CD4-positive, alpha-beta T cell (primary cell): ENCODE measurements around the gene TYSND1. TPM values are rescaled to one million over a fixed set of nuclear protein-coding genes. Genes with fewer than 3 reads are reported as not detected.

Experiments used
- ATAC-seq: fragments of 200-7000 bp; cut with Tn5 transposase; one replicate; pipeline ENCODE4 v1.10.0; 2022; ENCODE audit warnings: mild to moderate bottlenecking; ENCODE audit not compliant: poor library complexity
- CTCF ChIA-PET: fragments of 350-600 bp; sonication (Branson Sonifier 250); formaldehyde crosslinking; loops from one replicate; lab custom pipeline; 2021; ENCODE audit warnings: antibody characterized with exemption, inconsistent platforms; lab: Charles Lee
- POLR2A ChIA-PET: fragments of 350-600 bp; sonication (Branson Sonifier 250); formaldehyde crosslinking; loops from one replicate; lab custom pipeline; 2021; ENCODE audit warnings: antibody characterized with exemption, inconsistent platforms; lab: Charles Lee
- DNase-seq, 14 experiments: peaks; one replicate each; pipeline ENCODE4 v3.0.0-alpha.2; 2013 to 2020; ENCODE audit warnings: mixed read lengths in 2 of 14
- H3K27ac ChIP-seq, 2 donors: one replicate each; pipeline versions ENCODE4 v1.5.1 to v1.7.0; 2013; ENCODE audit warnings: low read length in 2 of 2, low read depth in 1 of 2, mild to moderate bottlenecking in 1 of 2
- H3K27me3 ChIP-seq, 2 experiments: 1 replicate in 1 of 2; 2 replicates in 1 of 2; pipeline versions ENCODE4 v1.6.1 to v1.7.0; 2013; ENCODE audit warnings: low read length in 2 of 2, control low read depth in 1 of 2, mild to moderate bottlenecking in 1 of 2, moderate library complexity in 1 of 2; ENCODE audit not compliant: insufficient read depth in 2 of 2, control insufficient read depth in 1 of 2
- H3K36me3 ChIP-seq: one replicate; pipeline ENCODE4 v1.6.1; 2013; ENCODE audit warnings: low read length, control low read depth; ENCODE audit not compliant: insufficient read depth
- H3K4me1 ChIP-seq: one replicate; pipeline ENCODE4 v1.6.1; 2013; ENCODE audit warnings: low read length, control low read depth; ENCODE audit not compliant: insufficient read depth
- H3K4me3 ChIP-seq: one replicate; pipeline ENCODE4 v1.5.1; 2013; ENCODE audit warnings: mild to moderate bottlenecking, low read length, moderate library complexity
- H3K9me3 ChIP-seq, 2 experiments: 1 replicate in 1 of 2; 2 replicates in 1 of 2; pipeline versions ENCODE4 v1.6.1 to v1.7.0; 2013; ENCODE audit warnings: low read length in 2 of 2, mild to moderate bottlenecking in 2 of 2, control low read depth in 1 of 2, moderate library complexity in 1 of 2; ENCODE audit not compliant: control insufficient read depth in 1 of 2, insufficient read depth in 1 of 2
- H3K27ac Mint-ChIP-seq: one replicate; pipeline ENCODE4 v1.8.0; 2020; ENCODE audit warnings: mixed read lengths
- H3K27me3 Mint-ChIP-seq: one replicate; pipeline ENCODE4 v1.8.0; 2021; ENCODE audit warnings: mixed read lengths
- H3K36me3 Mint-ChIP-seq: one replicate; pipeline ENCODE4 v1.8.0; 2021; ENCODE audit warnings: low read depth, mixed read lengths
- H3K4me1 Mint-ChIP-seq: one replicate; pipeline ENCODE4 v1.8.0; 2021; ENCODE audit warnings: low read depth, mixed read lengths
- H3K4me3 Mint-ChIP-seq: one replicate; pipeline ENCODE4 v1.8.0; 2020; ENCODE audit warnings: mild to moderate bottlenecking, mixed read lengths
- H3K9me3 Mint-ChIP-seq: one replicate; pipeline ENCODE4 v1.8.0; 2020; ENCODE audit warnings: mixed read lengths
- CTCF ChIP-seq: fragments of 200-600 bp; IDR thresholded peaks from one replicate; pipeline ENCODE4 v1.8.0; 2022; ENCODE audit warnings: antibody characterized with exemption, mild to moderate bottlenecking
- intact Hi-C, 2 experiments: fragments of 100-400 bp; cut with DNase I in 1 of 2; cut with micrococcal nuclease in 1 of 2; formaldehyde crosslinking; loops; one replicate each; pipeline versions ENCODE4 v1.15.1 to v1.9.0; 2023 to 2025; cut with DNase I, micrococcal nuclease
- total RNA-seq, 174 experiments: library from RNA in 2 of 174; stranded (reverse) in 2 of 174; gene quantifications; one replicate each; pipeline ENCODE4 v1.2.3 and lab custom pipeline; 2021 to 2026

Gene TYSND1
- total RNA-seq, 2 experiments from 2014 or later, result 12.6 to 13.0 TPM

DNA sequence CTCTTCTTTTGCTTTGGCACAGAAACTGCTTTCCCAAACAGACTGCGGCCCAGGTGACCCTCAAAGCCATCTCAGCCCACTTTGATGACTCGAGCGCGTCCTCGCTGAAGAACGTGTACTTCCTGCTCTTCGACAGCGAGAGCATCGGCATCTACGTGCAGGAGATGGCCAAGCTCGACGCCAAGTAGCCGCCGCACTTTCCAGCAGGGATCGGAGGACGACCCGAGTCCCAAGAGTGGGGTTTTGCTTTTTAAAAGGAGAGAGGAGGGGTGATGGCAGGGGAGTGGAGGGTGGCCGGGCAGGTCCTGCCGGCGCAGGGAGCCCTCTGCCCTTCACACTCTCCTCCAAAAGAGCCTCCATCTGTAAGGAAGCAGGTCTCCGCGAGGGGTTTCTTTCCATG is 35.0 kb downstream of the TYSND1 start:
- DNase-seq, result no peak
- H3K4me1 ChIP-seq, result peaks cover 7% of the 10 kb centered on the region

GRCh38 chr10:70109064-70109729 is 37.3 kb downstream of the TYSND1 start:
- POLR2A ChIA-PET, result interaction anchor here (2.3 kb wide), 1 partner anchor 17 kb away, joined by 5 read pairs; no protein-coding TSS in a partner anchor
- H3K27me3 ChIP-seq, result no peaks in the 10 kb centered on the region
- peaks cover 58% of the 10 kb centered on the region for H3K36me3 ChIP-seq
- Mint-ChIP-seq H3K4me1 (no peaks in the 10 kb centered on the region), H3K36me3 (peaks cover 63% of the 10 kb centered on the region), H3K27ac (no peak overlapping the region), H3K9me3 (no peaks in the 10 kb centered on the region), H3K27me3 (no peaks in the 10 kb centered on the region), H3K4me3 (no peak overlapping the region)
- ATAC-seq (no peak), DNase-seq (no peak)
- TF ChIP-seq CTCF, result no peak
- no peak overlapping the region for H3K27ac ChIP-seq
- H3K4me1 ChIP-seq, result no peaks in the 10 kb centered on the region
- intact Hi-C loops, result no loop called here
- CTCF ChIA-PET, result no interaction called here
- H3K4me3 ChIP-seq, result no peak overlapping the region
- H3K9me3 ChIP-seq, result no peaks in the 10 kb centered on the region

More for the DNA sequence above, 35.0 kb downstream of the TYSND1 start:
- Histone ChIP-seq H3K36me3 (peaks cover 49% of the 10 kb centered on the region), H3K9me3 (no peaks in the 10 kb centered on the region), H3K4me3 (no peak overlapping the region), H3K27me3 (no peaks in the 10 kb centered on the region), H3K27ac (no peak overlapping the region)
- Mint-ChIP-seq H3K9me3 (no peaks in the 10 kb centered on the region), H3K27me3 (no peaks in the 10 kb centered on the region), H3K4me1 (peaks cover 6% of the 10 kb centered on the region), H3K27ac (no peak overlapping the region), H3K36me3 (peaks cover 58% of the 10 kb centered on the region), H3K4me3 (no peak overlapping the region)
- POLR2A ChIA-PET, result interaction anchor here (2.3 kb wide), 1 partner anchor 19 kb away, joined by 5 read pairs; no protein-coding TSS in a partner anchor
- CTCF ChIA-PET, result no interaction called here
- no peak for ATAC-seq
- intact Hi-C loops, result loop anchor here in 1 of 2 experiments (10.0 kb wide), 1 partner anchor 253 kb away; no protein-coding TSS in a partner anchor
- TF ChIP-seq CTCF, result no peak

GRCh38 chr10:70106958-70107791 is 39.3 kb downstream of the TYSND1 start:
- no peak overlapping the region for H3K4me3 Mint-ChIP-seq
- ChIA-PET POLR2A (no interaction called here), CTCF (interaction anchor here (1.3 kb wide), 1 partner anchor 9 kb away, joined by 5 read pairs; no protein-coding TSS in a partner anchor)
- Histone ChIP-seq H3K9me3 (no peaks in the 10 kb centered on the region), H3K36me3 (peaks cover 44% of the 10 kb centered on the region), H3K27ac (no peak overlapping the region), H3K27me3 (no peaks in the 10 kb centered on the region), H3K4me1 (no peaks in the 10 kb centered on the region), H3K4me3 (no peak overlapping the region)
- no peaks in the 10 kb centered on the region for H3K9me3 Mint-ChIP-seq
- DNase-seq (peak in 5 of 14 experiments; percentile 2 to 34 (median 13)), ATAC-seq (no peak)
- H3K27ac Mint-ChIP-seq, result no peak overlapping the region
- peaks cover 65% of the 10 kb centered on the region for H3K36me3 Mint-ChIP-seq
- H3K4me1 Mint-ChIP-seq, result no peaks in the 10 kb centered on the region
- no peaks in the 10 kb centered on the region for H3K27me3 Mint-ChIP-seq
- peak; percentile 47 for TF ChIP-seq CTCF
- intact Hi-C loops, result no loop called here
